Endodermal cell (in vitro differentiated cells): ENCODE results near the gene ADAMTS15. TPM values are rescaled to one million over a fixed set of nuclear protein-coding genes. Genes with fewer than 3 reads are reported as not detected.

Experiments
- DNase-seq: peaks from one replicate; pipeline ENCODE4 v3.0.0-alpha.2; 2017
- H3K27ac ChIP-seq: 2 replicates; pipeline ENCODE4 v1.5.1; 2013; ENCODE audit warnings: mild to moderate bottlenecking, low read depth, low read length, moderate library complexity
- H3K27me3 ChIP-seq: 2 replicates; pipeline ENCODE4 v1.6.1; 2013; ENCODE audit warnings: mild to moderate bottlenecking, low read length, moderate library complexity; ENCODE audit not compliant: insufficient read depth, control insufficient read depth, poor library complexity, severe bottlenecking
- H3K36me3 ChIP-seq: 2 replicates; pipeline ENCODE4 v1.7.0; 2013; ENCODE audit warnings: mild to moderate bottlenecking, low read length, moderate library complexity; ENCODE audit not compliant: control insufficient read depth, insufficient read depth
- H3K4me1 ChIP-seq: one replicate; pipeline ENCODE4 v1.7.0; 2013; ENCODE audit warnings: low read length; ENCODE audit not compliant: control insufficient read depth, insufficient read depth
- H3K4me3 ChIP-seq: 2 replicates; pipeline ENCODE4 v1.5.1; 2013; ENCODE audit warnings: mild to moderate bottlenecking, low read length, moderate library complexity
- H3K9ac ChIP-seq: 2 replicates; pipeline ENCODE4 v1.6.1; 2013; ENCODE audit warnings: mild to moderate bottlenecking, low read length, moderate library complexity; ENCODE audit not compliant: poor library complexity, severe bottlenecking; ENCODE audit errors: extremely low read depth
- H3K9me3 ChIP-seq: 2 replicates; pipeline ENCODE4 v1.6.1; 2013; ENCODE audit warnings: mild to moderate bottlenecking, low read length, moderate library complexity; ENCODE audit not compliant: control insufficient read depth
- H3K27ac Mint-ChIP-seq: 2 replicates; pipeline ENCODE4 v1.8.0; 2020; ENCODE audit warnings: mixed read lengths
- H3K27me3 Mint-ChIP-seq: 2 replicates; pipeline ENCODE4 v1.8.0; 2021; ENCODE audit warnings: mild to moderate bottlenecking, mixed read lengths; ENCODE audit not compliant: insufficient read depth
- H3K36me3 Mint-ChIP-seq: 2 replicates; pipeline ENCODE4 v1.8.0; 2020; ENCODE audit warnings: low read depth, mixed read lengths
- H3K4me1 Mint-ChIP-seq: 2 replicates; pipeline ENCODE4 v1.8.0; 2020; ENCODE audit warnings: mixed read lengths
- H3K4me3 Mint-ChIP-seq: 2 replicates; pipeline ENCODE4 v1.8.0; 2020; ENCODE audit warnings: mild to moderate bottlenecking, moderate library complexity, mixed read lengths
- H3K9me3 Mint-ChIP-seq: 2 replicates; pipeline ENCODE4 v1.8.0; 2020; ENCODE audit warnings: mild to moderate bottlenecking, mixed read lengths
- CTCF ChIP-seq: fragments of 200-600 bp; sonication (generic); conservative IDR thresholded peaks from 2 replicates; pipeline ENCODE4 v1.5.0; 2021; ENCODE audit warnings: antibody characterized with exemption, mild to moderate bottlenecking
- WGBS, 2 experiments: methylation state at CpG; one replicate each; pipeline versions ENCODE4 v1.1.5 to v1.1.7; 2013; ENCODE audit warnings: missing lambda C conversion rate in 2 of 2, mixed read lengths in 1 of 2; ENCODE audit not compliant: insufficient coverage in 1 of 2, insufficient read length in 1 of 2; 5-methylcytosine and 5-hydroxymethylcytosine counted together
- total RNA-seq, 2 donors: library from RNA; stranded (reverse); fragmentation: NEBNext Ultra II Directional in 1 of 2; extraction: Animal tissue kit (Norgen Biotek cat#: 25700) in 1 of 2; gene quantifications; 2 replicates in 1 of 2; 3 replicates in 1 of 2; pipeline ENCODE4 v1.2.1, GENCODE V29; 2021

The ADAMTS15 gene
- total RNA-seq, 2 donors from 2014 or later = 0.27 to 1.0 TPM

- peaks cover 21% of the 10 kb centered on the region for H3K4me1 Mint-ChIP-seq
- Histone ChIP-seq H3K4me3 (no peak overlapping the region), H3K9me3 (no peaks in the 10 kb centered on the region), H3K27me3 (no peaks in the 10 kb centered on the region), H3K4me1 (no peaks in the 10 kb centered on the region), H3K9ac (no peak overlapping the region), H3K27ac (no peak overlapping the region), H3K36me3 (no peaks in the 10 kb centered on the region)
- H3K4me3 Mint-ChIP-seq = no peak overlapping the region
- no peaks in the 10 kb centered on the region for H3K9me3 Mint-ChIP-seq
- TF ChIP-seq CTCF = no peak
- H3K27ac Mint-ChIP-seq = peak overlapping the region; percentile 31
- H3K27me3 Mint-ChIP-seq = peaks cover 3% of the 10 kb centered on the region
- DNase-seq = no peak
- H3K36me3 Mint-ChIP-seq = no peaks in the 10 kb centered on the region
- WGBS, 2 experiments = 88 to 92% methylated on average over 7 to 13 of the region's 13 CpGs
Measured at GRCh38 chr11:130400781-130401483, 47.5 kb upstream of the ADAMTS15 start.

GRCh38 chr11:130402570-130402969 is 45.9 kb upstream of the ADAMTS15 start:
- no peaks in the 10 kb centered on the region for H3K9me3 Mint-ChIP-seq
- DNase-seq = no peak
- Histone ChIP-seq H3K9ac (no peak overlapping the region), H3K4me3 (no peak overlapping the region), H3K27me3 (no peaks in the 10 kb centered on the region), H3K9me3 (no peaks in the 10 kb centered on the region), H3K36me3 (no peaks in the 10 kb centered on the region), H3K4me1 (no peaks in the 10 kb centered on the region), H3K27ac (no peak overlapping the region)
- TF ChIP-seq CTCF = no peak
- 93 to 94% methylated on average over 2 of the region's 2 CpGs for WGBS, 2 experiments
- peaks cover 3% of the 10 kb centered on the region for H3K27me3 Mint-ChIP-seq
- no peak overlapping the region for H3K27ac Mint-ChIP-seq
- no peak overlapping the region for H3K4me3 Mint-ChIP-seq
- H3K4me1 Mint-ChIP-seq = peaks cover 21% of the 10 kb centered on the region
- H3K36me3 Mint-ChIP-seq = no peaks in the 10 kb centered on the region

GRCh38 chr11:130403271-130403804 is 45.1 kb upstream of the ADAMTS15 start:
- H3K36me3 ChIP-seq = no peaks in the 10 kb centered on the region
- H3K4me3 ChIP-seq = no peak overlapping the region
- Mint-ChIP-seq H3K36me3 (no peaks in the 10 kb centered on the region), H3K27me3 (no peaks in the 10 kb centered on the region), H3K4me1 (peaks cover 21% of the 10 kb centered on the region), H3K27ac (no peak overlapping the region), H3K9me3 (no peaks in the 10 kb centered on the region), H3K4me3 (no peak overlapping the region)
- H3K27me3 ChIP-seq = no peaks in the 10 kb centered on the region
- WGBS, 2 experiments = 74 to 81% methylated on average over 11 of the region's 11 CpGs
- H3K9ac ChIP-seq = no peak overlapping the region
- no peak for TF ChIP-seq CTCF
- H3K4me1 ChIP-seq = no peaks in the 10 kb centered on the region
- peak; percentile 69 for DNase-seq
- H3K27ac ChIP-seq = no peak overlapping the region
- no peaks in the 10 kb centered on the region for H3K9me3 ChIP-seq
